OCI-LY3 (cell line): Measurements from ENCODE around the gene GPR176.

ENCODE experiments used
- CTCF ChIP-seq: fragments of 200-600, 300-600 bp; sonication (generic); IDR thresholded peaks from 2 replicates; pipeline ENCODE4 v1.5.1; 2014; ENCODE audit warnings: antibody characterized with exemption, low read length, low read depth
- EZH2phosphoT487 ChIP-seq: fragments of 200-600 bp; shearing (Covaris generic); IDR thresholded peaks from 2 replicates; pipeline ENCODE4 v1.6.1; 2018; ENCODE audit warnings: antibody characterized with exemption, mixed run types, low read depth

- TF ChIP-seq CTCF (no peak), EZH2phosphoT487 (no peak)
Observed at GRCh38 chr15:39886418-39886817, 33.6 kb downstream of the GPR176 start.
